OCI-LY1 (cell line): ENCODE data around the gene P2RX2.

Source experiments
- H2AFZ ChIP-seq: fragments of 200-600 bp; sonication (generic), shearing (Covaris generic); 2 replicates; pipeline ENCODE4 v1.6.0; 2014; ENCODE audit warnings: antibody characterized with exemption, mild to moderate bottlenecking, low read length
- H3F3A ChIP-seq: fragments of 200-600 bp; sonication (generic), shearing (Covaris generic); 2 replicates; pipeline ENCODE4 v1.6.0; 2014; ENCODE audit warnings: mild to moderate bottlenecking, antibody characterized with exemption, low read length, moderate library complexity; ENCODE audit not compliant: insufficient read depth
- H3K27ac ChIP-seq: fragments of 200-600 bp; sonication (generic); 2 replicates; pipeline ENCODE4 v1.5.1; 2014; ENCODE audit warnings: low read length, mixed run types, mild to moderate bottlenecking, low read depth; ENCODE audit not compliant: poor library complexity, severe bottlenecking
- H3K27me3 ChIP-seq: fragments of 200-600 bp; sonication (generic); 2 replicates; pipeline ENCODE4 v1.6.0; 2014; ENCODE audit warnings: antibody characterized with exemption, mild to moderate bottlenecking, low read length, moderate library complexity; ENCODE audit not compliant: insufficient read depth
- H3K36me3 ChIP-seq: fragments of 200-600 bp; sonication (generic); 2 replicates; pipeline ENCODE4 v1.6.1; 2014; ENCODE audit warnings: mild to moderate bottlenecking, antibody characterized with exemption, low read length, moderate library complexity, mixed read lengths; ENCODE audit not compliant: insufficient read depth
- H3K4me1 ChIP-seq: fragments of 200-600 bp; sonication (generic); 2 replicates; pipeline ENCODE4 v1.5.1; 2014; ENCODE audit warnings: mild to moderate bottlenecking, low read length, moderate library complexity; ENCODE audit not compliant: insufficient read depth, severe bottlenecking
- H3K4me2 ChIP-seq: fragments of 200-600 bp; sonication (generic), shearing (Covaris generic); 2 replicates; pipeline ENCODE4 v1.6.1; 2014; ENCODE audit warnings: low read length
- H3K4me3 ChIP-seq: fragments of 200-600 bp; sonication (generic); 2 replicates; pipeline ENCODE4 v1.5.1; 2014; ENCODE audit warnings: low read length, low read depth, mild to moderate bottlenecking, mixed read lengths; ENCODE audit not compliant: poor library complexity, severe bottlenecking
- H3K79me2 ChIP-seq: fragments of 200-600 bp; shearing (Covaris generic); 2 replicates; pipeline ENCODE4 v1.6.1; 2016; ENCODE audit warnings: mixed run types, low read length, mixed read lengths; ENCODE audit not compliant: insufficient read depth
- H3K9ac ChIP-seq: fragments of 200-600 bp; sonication (generic), shearing (Covaris generic); 2 replicates; pipeline ENCODE4 v1.6.1; 2014; ENCODE audit warnings: mild to moderate bottlenecking, low read length, mixed read lengths
- H3K9me2 ChIP-seq: fragments of 200-600 bp; sonication (generic), shearing (Covaris generic); 2 replicates; pipeline ENCODE4 v1.6.1; 2014; ENCODE audit warnings: low read depth, mild to moderate bottlenecking, low read length, mixed read lengths
- H3K9me3 ChIP-seq: fragments of 200-600 bp; shearing (Covaris generic); 2 replicates; pipeline ENCODE4 v1.6.1; 2014; ENCODE audit warnings: low read length, mixed read lengths
- H4K20me1 ChIP-seq: fragments of 200-600 bp; sonication (generic), shearing (Covaris generic); 2 replicates; pipeline ENCODE4 v1.6.0; 2016; ENCODE audit warnings: mild to moderate bottlenecking, low read length; ENCODE audit not compliant: insufficient read depth
- EZH2 ChIP-seq: fragments of 200-600 bp; sonication (generic), shearing (Covaris generic); IDR thresholded peaks from 2 replicates; pipeline ENCODE4 v1.8.0; 2017; ENCODE audit warnings: borderline replicate concordance, mixed run types, mild to moderate bottlenecking, antibody characterized with exemption, low read length, moderate library complexity, mixed read lengths
- TF ChIP-seq, protein P1 (sequence below): fragments of 200-600 bp; sonication (generic), shearing (Covaris generic); IDR thresholded peaks from 2 replicates; pipeline ENCODE4 v1.5.1; 2017; ENCODE audit warnings: mild to moderate bottlenecking, antibody characterized with exemption, low read length, moderate library complexity, mixed read lengths

P2RX2 gene

GRCh38 chr12:132620113-132620898 lies 1.7 kb downstream of the P2RX2 start:
- H3K36me3 ChIP-seq, result peaks cover 20% of the 10 kb centered on the region
- H3F3A ChIP-seq, result no peaks in the 10 kb centered on the region
- no peaks in the 10 kb centered on the region for H3K79me2 ChIP-seq
- TF ChIP-seq EZH2, result no peak
- TF ChIP-seq, protein P1, sequence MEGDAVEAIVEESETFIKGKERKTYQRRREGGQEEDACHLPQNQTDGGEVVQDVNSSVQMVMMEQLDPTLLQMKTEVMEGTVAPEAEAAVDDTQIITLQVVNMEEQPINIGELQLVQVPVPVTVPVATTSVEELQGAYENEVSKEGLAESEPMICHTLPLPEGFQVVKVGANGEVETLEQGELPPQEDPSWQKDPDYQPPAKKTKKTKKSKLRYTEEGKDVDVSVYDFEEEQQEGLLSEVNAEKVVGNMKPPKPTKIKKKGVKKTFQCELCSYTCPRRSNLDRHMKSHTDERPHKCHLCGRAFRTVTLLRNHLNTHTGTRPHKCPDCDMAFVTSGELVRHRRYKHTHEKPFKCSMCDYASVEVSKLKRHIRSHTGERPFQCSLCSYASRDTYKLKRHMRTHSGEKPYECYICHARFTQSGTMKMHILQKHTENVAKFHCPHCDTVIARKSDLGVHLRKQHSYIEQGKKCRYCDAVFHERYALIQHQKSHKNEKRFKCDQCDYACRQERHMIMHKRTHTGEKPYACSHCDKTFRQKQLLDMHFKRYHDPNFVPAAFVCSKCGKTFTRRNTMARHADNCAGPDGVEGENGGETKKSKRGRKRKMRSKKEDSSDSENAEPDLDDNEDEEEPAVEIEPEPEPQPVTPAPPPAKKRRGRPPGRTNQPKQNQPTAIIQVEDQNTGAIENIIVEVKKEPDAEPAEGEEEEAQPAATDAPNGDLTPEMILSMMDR, result no peak
- H3K9me3 ChIP-seq, result 0 out of 2 replicates have a peak, but pooled peaks cover 3% of the 10 kb centered on the region
- H2AFZ ChIP-seq, result no peak overlapping the region
- H3K4me2 ChIP-seq, result no peak overlapping the region
- H4K20me1 ChIP-seq, result no peaks in the 10 kb centered on the region
- H3K4me1 ChIP-seq, result no peaks in the 10 kb centered on the region
- no peak overlapping the region for H3K4me3 ChIP-seq
- no peaks in the 10 kb centered on the region for H3K9me2 ChIP-seq
- H3K27me3 ChIP-seq, result no peaks in the 10 kb centered on the region
- no peak overlapping the region for H3K9ac ChIP-seq
- no peak overlapping the region for H3K27ac ChIP-seq

- no peak overlapping the region for H3K4me2 ChIP-seq
- H3K9ac ChIP-seq, result no peak overlapping the region
- H3K4me1 ChIP-seq, result no peaks in the 10 kb centered on the region
- H4K20me1 ChIP-seq, result no peaks in the 10 kb centered on the region
- TF ChIP-seq, protein P1, result no peak
- TF ChIP-seq EZH2, result no peak
- no peak overlapping the region for H3K27ac ChIP-seq
- no peak overlapping the region for H2AFZ ChIP-seq
- H3K4me3 ChIP-seq, result no peak overlapping the region
- 0 out of 2 replicates have a peak, but pooled peaks cover 3% of the 10 kb centered on the region for H3K9me3 ChIP-seq
- H3K9me2 ChIP-seq, result no peaks in the 10 kb centered on the region
- H3K79me2 ChIP-seq, result no peaks in the 10 kb centered on the region
- peaks cover 27% of the 10 kb centered on the region for H3K36me3 ChIP-seq
- no peaks in the 10 kb centered on the region for H3F3A ChIP-seq
- no peaks in the 10 kb centered on the region for H3K27me3 ChIP-seq
These were observed 2.5 kb downstream of the P2RX2 start for GRCh38 chr12:132620899-132621656.

DNA sequence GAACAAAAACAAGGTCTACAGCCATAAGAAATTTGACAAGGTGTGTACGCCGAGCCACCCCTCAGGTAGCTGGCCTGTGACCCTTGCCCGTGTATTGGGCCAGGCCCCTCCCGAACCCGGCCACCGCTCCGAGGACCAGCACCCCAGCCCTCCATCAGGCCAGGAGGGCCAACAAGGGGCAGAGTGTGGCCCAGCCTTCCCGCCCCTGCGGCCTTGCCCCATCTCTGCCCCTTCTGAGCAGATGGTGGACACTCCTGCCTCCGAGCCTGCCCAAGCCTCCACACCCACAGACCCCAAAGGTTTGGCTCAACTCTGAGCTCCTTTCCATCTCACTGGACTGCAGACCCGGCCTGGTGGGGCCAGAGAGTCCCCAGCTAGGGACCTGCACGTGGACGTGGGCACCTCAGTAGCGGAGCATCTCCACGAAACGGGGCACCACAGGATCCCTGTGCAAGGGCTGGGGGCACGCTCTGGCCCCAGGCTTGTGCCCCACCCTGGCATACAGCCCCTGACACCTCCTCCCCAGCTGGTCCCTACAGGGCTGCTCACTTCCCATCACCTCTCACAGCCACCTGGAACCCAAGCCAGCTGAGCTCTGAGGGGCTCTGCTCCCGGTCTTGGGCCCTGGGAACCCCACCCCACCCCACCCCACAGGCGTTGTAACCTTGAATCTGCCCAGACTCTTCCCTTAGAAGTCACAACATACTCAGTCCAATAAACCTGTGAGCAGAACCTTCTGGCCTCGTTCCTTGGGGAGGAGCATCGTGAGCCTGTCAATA lies 3.3 kb downstream of the P2RX2 start:
- H3K9ac ChIP-seq, result no peak overlapping the region
- H3F3A ChIP-seq, result no peaks in the 10 kb centered on the region
- H3K27ac ChIP-seq, result no peak overlapping the region
- H3K4me3 ChIP-seq, result no peak overlapping the region
- no peak overlapping the region for H2AFZ ChIP-seq
- H3K4me2 ChIP-seq, result no peak overlapping the region
- H3K27me3 ChIP-seq, result no peaks in the 10 kb centered on the region
- H3K36me3 ChIP-seq, result peaks cover 33% of the 10 kb centered on the region
- H3K9me2 ChIP-seq, result no peaks in the 10 kb centered on the region
- no peaks in the 10 kb centered on the region for H3K4me1 ChIP-seq
- no peaks in the 10 kb centered on the region for H4K20me1 ChIP-seq
- no peaks in the 10 kb centered on the region for H3K9me3 ChIP-seq
- TF ChIP-seq, protein P1, result no peak
- TF ChIP-seq EZH2, result no peak
- no peaks in the 10 kb centered on the region for H3K79me2 ChIP-seq
